MG63 (cell line): ENCODE data around the gene FAM83B. TPM values are rescaled to one million over a fixed set of nuclear protein-coding genes. Genes with fewer than 3 reads are reported as not detected.

Source experiments
- DNase-seq: peaks from one replicate; pipeline ENCODE4 v3.0.0-alpha.2; 2020
- H3K27me3 ChIP-seq: fragments of 250-450 bp; sonication (Bioruptor Pico); 2 replicates; pipeline ENCODE4 v1.5.1; 2020; ENCODE audit warnings: mild to moderate bottlenecking, moderate library complexity
- H3K36me3 ChIP-seq: fragments of 250-450 bp; sonication (Bioruptor Pico); 2 replicates; pipeline ENCODE4 v1.5.1; 2020; ENCODE audit warnings: mild to moderate bottlenecking, moderate library complexity
- H3K4me3 ChIP-seq: fragments of 250-450 bp; sonication (Bioruptor Pico); 2 replicates; pipeline ENCODE4 v1.5.1; 2020; ENCODE audit warnings: mild to moderate bottlenecking, moderate library complexity
- H3K9me3 ChIP-seq: fragments of 250-450 bp; sonication (Bioruptor Pico); 2 replicates; pipeline ENCODE4 v1.5.1; 2020; ENCODE audit warnings: mild to moderate bottlenecking, moderate library complexity
- total RNA-seq: library from RNA; depleted of rRNA; stranded (reverse); fragments of >200 nt; shearing (Covaris generic); gene quantifications from 2 replicates; pipeline ENCODE4 v1.2.3, GENCODE V29; 2014; ENCODE audit warnings: low replicate concordance

FAM83B gene
- total RNA-seq, 1 experiment from 2014 or later = not detected

DNA sequence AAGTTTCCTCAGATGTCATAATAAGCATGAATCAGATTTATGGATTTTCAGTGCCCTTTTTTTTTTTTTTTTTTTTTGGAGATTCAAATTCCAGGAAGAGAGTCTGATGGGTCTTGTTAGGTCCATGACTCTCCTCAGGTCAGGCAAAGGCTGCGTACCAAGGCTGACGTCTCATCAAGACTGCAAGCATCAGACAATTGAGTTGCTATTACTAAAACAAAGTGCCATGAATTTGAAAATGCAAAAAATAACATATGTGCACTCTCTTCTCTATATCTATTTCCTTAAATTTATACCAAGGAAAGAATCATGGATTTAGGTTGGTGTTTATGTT, 134.7 kb downstream of the FAM83B start:
- peak; percentile 42 for DNase-seq
- Histone ChIP-seq H3K9me3 (no peaks in the 10 kb centered on the region), H3K4me3 (no peak overlapping the region)

DNA sequence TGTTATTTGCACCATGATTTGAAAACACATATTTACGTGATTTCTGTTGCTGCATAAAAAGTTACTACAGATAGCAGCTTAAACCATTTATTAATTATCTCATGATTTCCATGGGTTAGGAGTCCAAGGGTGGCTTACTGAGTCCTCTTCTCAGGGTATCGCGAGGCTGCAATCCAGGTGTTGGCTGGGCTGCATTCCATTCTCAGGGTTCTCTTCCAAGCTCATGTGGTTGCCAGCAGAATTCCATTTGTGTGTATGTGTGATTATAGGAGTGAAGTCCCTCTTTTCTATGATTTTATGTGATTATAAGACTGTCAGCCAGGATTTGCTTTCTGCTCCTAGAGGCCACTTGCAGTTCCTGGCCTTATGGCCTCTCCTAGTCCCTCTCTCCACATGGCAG, 135.1 kb downstream of the FAM83B start:
- H3K4me3 ChIP-seq = no peak overlapping the region
- no peaks in the 10 kb centered on the region for H3K9me3 ChIP-seq
- DNase-seq = peak; percentile 45
- no peaks in the 10 kb centered on the region for H3K36me3 ChIP-seq
- no peaks in the 10 kb centered on the region for H3K27me3 ChIP-seq

More for the DNA sequence above, 134.7 kb downstream of the FAM83B start:
- H3K27me3 ChIP-seq = no peaks in the 10 kb centered on the region
- no peaks in the 10 kb centered on the region for H3K36me3 ChIP-seq

DNA sequence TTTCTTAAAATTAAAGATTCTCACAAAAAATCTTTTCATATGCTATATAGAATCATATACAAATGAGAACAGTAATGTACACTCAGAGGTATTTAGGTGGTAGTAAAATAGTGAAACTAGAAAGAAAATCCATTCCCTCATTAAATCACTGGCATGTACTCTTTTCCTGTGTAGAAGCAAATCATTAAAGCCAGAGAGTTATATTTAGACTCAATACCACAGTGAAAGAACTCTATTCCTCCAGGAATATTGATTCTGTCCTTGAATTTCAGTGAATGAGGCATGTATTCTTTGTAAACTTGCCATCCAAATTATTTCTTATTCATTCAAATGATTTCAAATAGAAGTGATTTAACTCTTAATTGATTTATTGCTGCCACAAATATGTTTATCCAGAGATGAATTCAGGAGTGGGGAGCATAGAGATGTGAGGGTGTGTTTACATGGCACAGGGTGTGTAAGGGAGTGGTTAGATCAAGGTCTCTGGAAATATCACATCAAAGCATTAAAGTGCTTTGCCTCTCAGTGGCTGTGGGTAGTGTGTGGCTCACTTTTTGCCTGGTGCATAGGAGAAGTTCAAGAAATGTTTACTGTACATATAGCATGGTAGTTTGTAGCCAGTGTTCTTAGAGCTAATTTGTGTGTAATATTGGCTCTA, 141.2 kb downstream of the FAM83B start:
- Histone ChIP-seq H3K9me3 (no peaks in the 10 kb centered on the region), H3K27me3 (no peaks in the 10 kb centered on the region), H3K4me3 (no peak overlapping the region), H3K36me3 (no peaks in the 10 kb centered on the region)
- DNase-seq = no peak

DNA sequence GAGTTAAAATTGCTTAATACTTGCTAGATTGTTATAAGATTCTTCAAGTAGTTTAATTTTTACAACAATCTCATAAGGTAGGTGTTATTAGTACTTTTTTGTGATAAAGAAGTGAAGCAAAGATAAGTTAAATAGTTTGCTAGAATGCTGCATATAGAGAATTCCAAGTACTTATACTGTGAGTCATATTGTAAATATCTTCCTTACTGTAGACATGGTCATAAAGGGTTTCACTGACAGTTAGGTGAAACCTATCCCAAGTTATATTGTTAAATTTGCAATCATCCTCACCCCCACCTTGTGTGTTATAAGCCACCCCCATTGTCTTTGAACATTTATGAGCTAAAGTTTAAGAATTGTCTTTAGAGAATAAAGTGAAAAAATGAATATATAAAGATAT, 142.0 kb downstream of the FAM83B start:
- H3K9me3 ChIP-seq = no peaks in the 10 kb centered on the region
- no peaks in the 10 kb centered on the region for H3K36me3 ChIP-seq
- DNase-seq = no peak
- H3K4me3 ChIP-seq = no peak overlapping the region
- H3K27me3 ChIP-seq = no peaks in the 10 kb centered on the region

- Histone ChIP-seq H3K4me3 (no peak overlapping the region), H3K36me3 (no peaks in the 10 kb centered on the region), H3K27me3 (no peaks in the 10 kb centered on the region), H3K9me3 (no peaks in the 10 kb centered on the region)
- no peak for DNase-seq
Observed at GRCh38 chr6:54990001-54990400, 143.4 kb downstream of the FAM83B start.
